Thyroid gland (tissue), 4 donors: ENCODE results near the gene ZNF490.

ENCODE experiments used
- CTCF ChIP-seq, 6 experiments: fragments of 200-600 bp in 3 of 6; fragments of 450-650 bp in 3 of 6; sonication (generic) in 3 of 6; IDR thresholded peaks; one replicate each; pipeline ENCODE4 v1.5.1; 2016 to 2019; ENCODE audit warnings: antibody characterized with exemption in 6 of 6, mild to moderate bottlenecking in 2 of 6, inconsistent platforms in 1 of 6, moderate library complexity in 1 of 6
- POLR2A ChIP-seq, 2 donors: fragments of 450-650 bp; IDR thresholded peaks; one replicate each; pipeline ENCODE4 v1.6.1; 2017; ENCODE audit warnings: antibody characterized with exemption in 2 of 2, mild to moderate bottlenecking in 2 of 2, moderate library complexity in 1 of 2

GRCh38 chr19:12574036-12574435, 36.6 kb downstream of the ZNF490 start:
- TF ChIP-seq POLR2A (IDR thresholded peaks at IDR 0.05) (no peak), CTCF (IDR thresholded peaks at IDR 0.05) (no peak)
